Ishikawa (cell line): ENCODE results near the gene RGS10.

Source experiments
- CEBPB ChIP-seq: IDR thresholded peaks from 2 replicates; pipeline ENCODE4 v1.6.1; 2012
- CREB1 ChIP-seq: IDR thresholded peaks from 2 replicates; pipeline ENCODE4 v1.6.1; 2012; ENCODE audit warnings: low read depth
- EGR1 ChIP-seq: IDR thresholded peaks from 2 replicates; pipeline ENCODE4 v1.6.1; 2012
- EP300 ChIP-seq: IDR thresholded peaks from 2 replicates; pipeline ENCODE4 v1.6.1; 2012; ENCODE audit warnings: borderline replicate concordance
- FOXM1 ChIP-seq: IDR thresholded peaks from 2 replicates; pipeline ENCODE4 v1.6.1; 2012; ENCODE audit warnings: low read depth, borderline replicate concordance
- MAX ChIP-seq: IDR thresholded peaks from 2 replicates; pipeline ENCODE4 v1.6.1; 2012
- RAD21 ChIP-seq: IDR thresholded peaks from 2 replicates; pipeline ENCODE4 v1.6.1; 2012; ENCODE audit warnings: low read depth
- REST ChIP-seq: IDR thresholded peaks from 2 replicates; pipeline ENCODE4 v1.6.1; 2012; ENCODE audit warnings: low read depth, mild to moderate bottlenecking
- TAF1 ChIP-seq: IDR thresholded peaks from 2 replicates; pipeline ENCODE4 v1.6.1; 2012; ENCODE audit warnings: low read depth, mild to moderate bottlenecking
- TEAD4 ChIP-seq: IDR thresholded peaks from 2 replicates; pipeline ENCODE4 v1.6.1; 2012
- YY1 ChIP-seq: IDR thresholded peaks from 2 replicates; pipeline ENCODE4 v1.6.1; 2012; ENCODE audit warnings: low read depth

- no peak for TF ChIP-seq CREB1
- TF ChIP-seq EGR1, result no peak
- TF ChIP-seq FOXM1, result no peak
- no peak for TF ChIP-seq TAF1
- peak; percentile 63 for TF ChIP-seq EP300
- no peak for TF ChIP-seq YY1
- no peak for TF ChIP-seq REST
- peak; percentile 80 for TF ChIP-seq TEAD4
- no peak for TF ChIP-seq CEBPB
- TF ChIP-seq RAD21, result peak; percentile 34
- TF ChIP-seq MAX, result peak; percentile 86
Measured at GRCh38 chr10:119461380-119461779, 81.1 kb downstream of the RGS10 start.
